OCI-LY7 (cell line): Measurements from ENCODE around the gene C20orf141.

ENCODE experiments used
- EZH2phosphoT487 ChIP-seq: fragments of 200-600 bp; sonication (generic); IDR thresholded peaks from 2 replicates; pipeline ENCODE4 v1.6.1; 2018; ENCODE audit warnings: low read depth, borderline replicate concordance, mild to moderate bottlenecking, mixed run types, antibody characterized with exemption, low read length, moderate library complexity, mixed read lengths
- TF ChIP-seq, protein P1 (sequence below): fragments of 200-600 bp; sonication (generic); conservative IDR thresholded peaks from 2 replicates; pipeline ENCODE4 v1.5.1; 2014; ENCODE audit warnings: mild to moderate bottlenecking, antibody characterized with exemption, low read length, moderate library complexity, mixed read lengths

DNA sequence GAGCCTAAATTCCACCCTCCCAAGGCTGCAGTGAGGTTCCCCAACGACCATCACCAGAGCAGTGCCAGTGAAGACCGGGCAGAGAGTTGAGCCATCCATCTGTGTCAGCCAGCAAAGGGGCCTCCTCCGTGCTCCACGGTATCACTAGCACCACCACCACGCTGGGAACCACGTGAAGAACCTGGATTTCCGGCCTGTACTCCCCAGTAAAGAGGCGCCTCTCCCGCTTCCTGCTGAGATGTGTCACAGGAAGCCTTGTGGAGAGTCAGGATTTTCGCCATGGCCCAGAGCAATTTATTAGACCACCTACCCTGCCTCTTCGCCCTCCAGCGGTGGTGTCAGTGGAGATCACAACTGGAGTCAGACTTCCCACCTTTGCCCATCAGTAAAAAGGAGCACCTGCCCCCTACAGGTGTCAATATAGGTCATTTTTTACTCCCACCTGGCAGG lies 43.1 kb upstream of the C20orf141 start:
- TF ChIP-seq, protein P1, sequence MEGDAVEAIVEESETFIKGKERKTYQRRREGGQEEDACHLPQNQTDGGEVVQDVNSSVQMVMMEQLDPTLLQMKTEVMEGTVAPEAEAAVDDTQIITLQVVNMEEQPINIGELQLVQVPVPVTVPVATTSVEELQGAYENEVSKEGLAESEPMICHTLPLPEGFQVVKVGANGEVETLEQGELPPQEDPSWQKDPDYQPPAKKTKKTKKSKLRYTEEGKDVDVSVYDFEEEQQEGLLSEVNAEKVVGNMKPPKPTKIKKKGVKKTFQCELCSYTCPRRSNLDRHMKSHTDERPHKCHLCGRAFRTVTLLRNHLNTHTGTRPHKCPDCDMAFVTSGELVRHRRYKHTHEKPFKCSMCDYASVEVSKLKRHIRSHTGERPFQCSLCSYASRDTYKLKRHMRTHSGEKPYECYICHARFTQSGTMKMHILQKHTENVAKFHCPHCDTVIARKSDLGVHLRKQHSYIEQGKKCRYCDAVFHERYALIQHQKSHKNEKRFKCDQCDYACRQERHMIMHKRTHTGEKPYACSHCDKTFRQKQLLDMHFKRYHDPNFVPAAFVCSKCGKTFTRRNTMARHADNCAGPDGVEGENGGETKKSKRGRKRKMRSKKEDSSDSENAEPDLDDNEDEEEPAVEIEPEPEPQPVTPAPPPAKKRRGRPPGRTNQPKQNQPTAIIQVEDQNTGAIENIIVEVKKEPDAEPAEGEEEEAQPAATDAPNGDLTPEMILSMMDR: peak; percentile 32; the same call in 1 of the 2 replicates
- TF ChIP-seq EZH2phosphoT487: no peak
